Breast epithelium (tissue), 3 donors: ENCODE measurements around the gene SLC7A9.

Experiments
- CTCF ChIP-seq, 3 donors: fragments of 450-650 bp; IDR thresholded peaks; one replicate each; pipeline ENCODE4 v1.5.1; 2016 to 2017; ENCODE audit warnings: antibody characterized with exemption in 3 of 3, mild to moderate bottlenecking in 3 of 3, moderate library complexity in 3 of 3
- POLR2A ChIP-seq: fragments of 450-650 bp; IDR thresholded peaks from one replicate; pipeline ENCODE4 v1.6.1; 2016; ENCODE audit warnings: antibody characterized with exemption, mild to moderate bottlenecking, moderate library complexity

- TF ChIP-seq CTCF (IDR thresholded peaks at IDR 0.05) (no peak), POLR2A (no peak)
Observed at GRCh38 chr19:32870981-32871451, 1.4 kb upstream of the SLC7A9 start.
